DMS53 treated with DMSO at 0.1 percent for 48 hours (cell line): Measurements from ENCODE around the gene SHANK2.
A peak's percentile ranks its signal among the peaks of the same experiment; 100 is the strongest.

ENCODE experiments used
- DNase-seq: peaks from one replicate; lab custom pipeline; 2025; ENCODE audit not compliant: unreplicated experiment; lab: John Stamatoyannopoulos, UW

The SHANK2 gene

DNA sequence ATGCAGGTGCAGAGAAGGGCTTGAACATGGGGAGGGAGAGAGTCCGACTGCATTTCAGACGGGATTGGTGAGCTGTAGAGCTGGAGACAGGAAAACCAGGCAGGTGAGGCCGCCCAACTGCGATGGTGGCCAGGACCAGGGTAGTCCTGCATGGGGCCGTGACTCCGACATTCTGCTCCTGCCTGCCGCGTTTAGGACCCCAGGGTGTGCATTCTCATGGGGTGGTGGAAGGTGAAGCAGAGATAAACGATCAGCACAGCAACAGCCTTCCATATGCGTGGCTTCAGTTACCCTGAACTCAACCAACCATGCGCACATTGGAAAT, 29.3 kb downstream of the SHANK2 start:
- DNase-seq = no peak

DNA sequence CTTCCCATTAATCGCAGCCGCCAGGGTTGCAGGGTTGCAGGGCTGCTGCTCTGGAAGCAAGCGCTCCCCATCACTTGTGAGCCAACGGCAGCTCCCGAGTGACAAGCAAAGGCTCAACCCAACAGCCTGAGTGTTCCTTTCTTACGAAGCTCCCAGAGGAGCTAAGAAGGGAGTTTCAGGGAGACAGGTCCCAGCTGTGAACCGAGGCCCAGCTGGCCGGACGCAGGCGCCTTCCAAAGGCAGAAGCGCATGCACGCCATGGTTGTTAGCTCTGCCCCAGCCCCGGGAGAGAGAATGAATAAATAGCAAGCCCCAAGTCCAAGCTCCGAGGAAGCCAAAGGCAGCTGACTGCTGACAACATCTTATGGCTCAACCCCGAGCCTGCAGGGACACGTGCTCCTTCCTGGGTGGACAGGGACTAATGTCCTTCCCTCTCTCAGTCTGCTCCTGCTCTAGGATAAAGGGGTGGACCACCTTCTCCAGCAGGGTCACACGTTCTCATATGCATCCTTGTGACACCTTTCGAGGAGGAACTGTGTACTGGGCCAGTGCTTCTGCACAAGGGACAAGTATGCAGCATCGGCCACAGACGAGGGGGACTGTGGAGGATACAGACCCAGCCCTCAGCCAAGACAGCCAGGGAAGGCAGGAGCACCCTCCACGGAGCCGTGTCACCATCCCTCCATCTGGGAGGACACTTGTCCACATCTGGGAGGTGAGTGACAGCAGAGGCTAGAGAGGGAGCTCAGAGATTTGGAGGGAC, 29.9 kb downstream of the SHANK2 start:
- DNase-seq = no peak

- no peak for DNase-seq
These were observed 30.6 kb downstream of the SHANK2 start for GRCh38 chr11:71221821-71222220.

GRCh38 chr11:71221201-71221600, 31.2 kb downstream of the SHANK2 start:
- no peak for DNase-seq

DNA sequence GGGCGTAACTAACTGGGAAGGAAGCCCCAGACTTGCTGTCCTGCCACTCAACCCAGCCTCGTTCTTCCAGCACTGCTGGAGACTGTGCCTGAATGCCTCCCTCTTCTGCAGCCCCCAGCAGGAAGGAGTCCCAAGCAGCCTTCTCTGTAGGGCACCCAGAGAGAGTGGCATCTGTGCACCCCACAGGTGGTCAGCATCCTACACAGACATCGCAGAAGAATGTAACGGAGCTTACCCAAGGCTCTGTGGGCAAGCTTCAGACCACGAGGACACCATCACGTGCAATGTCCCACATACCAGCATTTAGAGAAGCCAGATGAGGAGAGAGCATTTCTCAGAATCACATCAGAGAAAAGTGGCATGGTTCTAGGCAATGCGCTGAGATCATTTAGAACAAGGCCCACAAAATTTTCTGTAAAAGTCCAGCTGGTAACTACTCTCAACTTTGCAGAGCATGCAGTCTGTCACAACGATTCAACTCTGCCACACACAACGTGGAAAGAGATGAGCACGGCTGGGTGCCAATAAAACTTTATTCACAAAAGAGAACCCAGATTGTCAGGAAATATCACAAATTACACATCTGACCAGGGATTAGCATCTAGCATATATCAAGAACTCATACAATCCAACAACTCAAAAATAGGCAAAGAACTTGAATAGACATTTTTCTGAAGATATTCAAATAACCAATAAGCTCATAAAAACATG, 33.4 kb downstream of the SHANK2 start:
- no peak for DNase-seq

DNA sequence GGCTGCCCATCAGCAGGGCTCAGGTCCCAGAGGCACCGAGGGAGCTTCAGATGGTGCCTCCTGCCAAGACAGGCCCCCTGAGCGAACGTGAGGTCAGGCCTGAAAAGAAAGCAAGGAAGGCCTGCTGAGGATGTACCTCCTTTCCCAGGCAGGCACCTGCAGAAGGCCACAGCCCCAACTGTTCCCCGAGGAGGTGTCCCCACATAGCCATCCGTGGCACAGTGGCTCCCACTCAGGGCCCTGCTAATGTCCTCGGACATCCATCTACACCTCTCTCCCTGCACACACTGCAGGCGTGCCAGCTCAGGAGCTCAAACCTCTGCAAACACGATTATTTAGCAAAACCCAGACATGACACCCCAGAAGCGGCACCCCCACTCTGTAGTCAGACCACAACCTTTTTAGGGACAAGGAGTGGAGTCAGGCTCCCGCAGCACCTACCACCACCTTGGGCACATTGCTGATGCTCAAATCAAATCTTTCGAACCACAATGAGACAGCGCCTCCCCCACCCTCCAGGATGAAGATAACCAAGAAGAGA, 36.9 kb downstream of the SHANK2 start:
- no peak for DNase-seq

- DNase-seq = no peak
These were observed 37.6 kb downstream of the SHANK2 start for GRCh38 chr11:71214553-71215424.

DNA sequence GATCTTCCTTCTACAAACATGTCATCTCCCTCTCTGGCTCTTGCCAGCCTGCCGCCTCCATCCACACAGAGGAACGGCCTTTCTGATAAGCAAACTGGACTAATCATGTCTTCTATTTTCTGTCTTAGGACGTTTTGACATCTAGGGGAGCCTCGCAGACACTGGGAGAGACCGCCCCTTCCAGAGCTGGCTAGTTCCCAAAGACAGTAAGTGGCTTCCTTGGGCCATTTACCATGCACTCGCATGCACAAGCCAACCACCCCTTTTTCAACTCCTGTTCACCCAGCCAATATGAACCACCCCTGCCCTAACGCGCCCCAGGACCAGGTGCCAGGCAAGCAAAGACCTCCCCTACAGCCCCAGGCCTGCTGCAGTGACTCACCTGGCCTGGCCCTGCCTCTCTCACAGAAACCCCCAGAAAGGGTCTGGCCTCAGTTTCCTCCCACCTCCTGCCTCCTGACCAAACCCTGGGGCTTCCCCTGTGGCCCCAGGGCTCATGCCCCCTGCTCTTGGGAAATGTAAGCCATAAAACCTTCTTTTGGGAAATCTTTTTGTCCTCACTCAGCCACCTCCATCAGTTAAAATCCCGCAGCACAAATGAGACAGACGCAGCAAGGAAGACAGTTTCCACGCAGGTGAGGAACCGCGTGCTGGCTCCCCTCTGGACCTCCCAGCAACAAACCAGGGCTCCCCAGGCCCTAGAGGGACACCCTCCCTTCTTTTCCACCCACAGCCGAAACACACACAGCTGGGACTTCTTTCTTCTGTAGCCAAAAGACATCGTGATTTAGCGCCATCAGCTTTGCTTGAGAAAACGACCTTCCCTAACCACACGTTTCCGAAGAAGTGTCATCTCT, 38.5 kb downstream of the SHANK2 start:
- DNase-seq = no peak

GRCh38 chr11:71212871-71213559, 39.4 kb downstream of the SHANK2 start:
- no peak for DNase-seq

GRCh38 chr11:71211631-71212030, 40.7 kb downstream of the SHANK2 start:
- DNase-seq = no peak

DNA sequence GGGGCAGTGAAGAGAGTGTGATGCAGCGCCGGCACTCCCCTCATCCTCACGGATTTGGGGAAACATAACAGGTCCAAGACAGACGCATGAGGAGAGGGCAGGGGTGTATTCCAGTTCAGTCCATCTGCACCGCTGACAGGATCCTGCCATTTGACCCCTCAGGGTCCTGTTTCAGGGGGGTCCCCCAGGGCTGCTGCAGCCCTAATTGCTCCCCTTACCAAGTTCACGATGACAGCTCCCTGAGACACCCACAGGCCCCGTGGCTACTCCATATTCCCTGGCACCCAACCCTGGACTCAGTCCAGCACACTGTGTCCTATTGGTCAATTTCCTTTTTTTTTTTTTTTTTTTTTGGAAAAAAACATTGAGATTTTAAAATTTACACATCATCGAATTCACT, 41.5 kb downstream of the SHANK2 start:
- DNase-seq = no peak

DNA sequence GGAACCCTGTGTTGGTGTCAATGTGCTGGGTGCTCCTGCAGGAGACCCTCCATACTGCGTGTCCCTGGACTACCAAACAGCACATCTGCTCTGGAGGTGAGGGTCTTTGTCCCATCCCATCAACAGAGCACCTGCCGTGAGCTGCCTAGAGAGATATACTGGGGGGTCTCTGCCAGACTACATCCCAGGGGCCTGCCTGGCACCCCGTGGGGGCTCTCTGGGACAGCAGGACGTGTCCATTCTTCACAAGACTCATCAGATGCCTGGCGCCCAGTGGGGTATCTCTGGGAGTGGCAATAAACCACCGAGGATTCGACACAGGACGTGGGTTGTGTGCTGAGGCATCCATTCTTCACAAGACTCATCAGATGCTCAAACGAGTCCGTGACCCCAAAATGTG, 42.7 kb downstream of the SHANK2 start:
- no peak for DNase-seq

GRCh38 chr11:71209181-71209580, 43.2 kb downstream of the SHANK2 start:
- DNase-seq = no peak

DNA sequence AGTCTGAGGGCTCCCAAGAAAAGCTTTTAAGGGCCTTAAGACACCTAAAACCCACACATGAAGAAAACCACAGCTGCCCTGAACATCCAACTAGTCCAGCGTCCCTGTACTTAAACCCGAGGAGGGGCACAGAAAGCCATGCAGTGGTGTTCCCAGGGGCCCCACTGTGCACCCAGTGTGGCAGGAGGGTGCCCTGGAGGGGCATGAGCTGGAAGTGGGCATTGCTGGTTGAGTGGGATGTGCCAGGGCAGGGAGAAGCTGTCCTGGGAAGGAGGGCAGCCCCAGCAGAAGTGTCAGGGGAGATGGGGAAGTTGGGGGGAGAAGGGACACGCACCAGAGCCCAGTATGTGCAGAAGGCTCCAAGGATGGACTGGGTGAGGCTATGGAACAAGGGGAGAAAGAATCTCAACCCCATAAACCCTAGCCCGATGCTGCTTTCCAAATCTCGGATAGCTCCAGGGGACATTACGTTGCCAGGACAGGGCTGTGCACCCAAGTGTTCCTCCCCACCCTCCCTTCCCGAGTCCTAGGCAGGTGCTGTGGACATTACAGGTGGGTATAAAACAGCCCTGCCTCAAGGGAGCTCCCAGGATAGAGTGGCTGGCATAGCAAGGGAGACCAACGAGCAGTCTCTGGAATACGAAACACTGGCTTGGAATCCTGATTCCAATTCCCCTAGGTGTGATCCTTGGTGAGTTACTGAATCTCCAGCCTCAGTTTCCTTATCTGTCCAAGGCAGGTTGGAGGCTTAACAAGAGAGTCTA, 44.2 kb downstream of the SHANK2 start:
- DNase-seq = no peak

GRCh38 chr11:71207563-71207962, 44.8 kb downstream of the SHANK2 start:
- no peak for DNase-seq

DNA sequence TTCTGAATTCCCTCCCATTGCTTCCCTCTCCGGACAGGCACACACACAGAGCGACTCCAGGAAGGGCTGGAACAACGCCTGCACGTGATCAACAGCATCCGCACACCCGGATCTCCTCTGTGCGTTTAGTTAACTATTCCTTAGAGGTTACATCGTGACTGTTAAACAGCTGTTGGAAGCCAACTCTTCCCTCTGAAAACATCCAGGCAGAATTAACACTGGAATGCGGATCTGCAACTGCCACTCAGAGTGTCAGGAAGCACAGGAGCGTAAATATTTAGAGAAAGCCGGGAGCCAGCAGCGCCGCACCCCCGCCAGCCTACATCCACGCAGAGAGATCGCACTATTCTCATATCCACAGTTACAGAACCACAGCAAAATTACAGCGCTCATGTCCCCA, 46.2 kb downstream of the SHANK2 start:
- peak; percentile 68 for DNase-seq

DNA sequence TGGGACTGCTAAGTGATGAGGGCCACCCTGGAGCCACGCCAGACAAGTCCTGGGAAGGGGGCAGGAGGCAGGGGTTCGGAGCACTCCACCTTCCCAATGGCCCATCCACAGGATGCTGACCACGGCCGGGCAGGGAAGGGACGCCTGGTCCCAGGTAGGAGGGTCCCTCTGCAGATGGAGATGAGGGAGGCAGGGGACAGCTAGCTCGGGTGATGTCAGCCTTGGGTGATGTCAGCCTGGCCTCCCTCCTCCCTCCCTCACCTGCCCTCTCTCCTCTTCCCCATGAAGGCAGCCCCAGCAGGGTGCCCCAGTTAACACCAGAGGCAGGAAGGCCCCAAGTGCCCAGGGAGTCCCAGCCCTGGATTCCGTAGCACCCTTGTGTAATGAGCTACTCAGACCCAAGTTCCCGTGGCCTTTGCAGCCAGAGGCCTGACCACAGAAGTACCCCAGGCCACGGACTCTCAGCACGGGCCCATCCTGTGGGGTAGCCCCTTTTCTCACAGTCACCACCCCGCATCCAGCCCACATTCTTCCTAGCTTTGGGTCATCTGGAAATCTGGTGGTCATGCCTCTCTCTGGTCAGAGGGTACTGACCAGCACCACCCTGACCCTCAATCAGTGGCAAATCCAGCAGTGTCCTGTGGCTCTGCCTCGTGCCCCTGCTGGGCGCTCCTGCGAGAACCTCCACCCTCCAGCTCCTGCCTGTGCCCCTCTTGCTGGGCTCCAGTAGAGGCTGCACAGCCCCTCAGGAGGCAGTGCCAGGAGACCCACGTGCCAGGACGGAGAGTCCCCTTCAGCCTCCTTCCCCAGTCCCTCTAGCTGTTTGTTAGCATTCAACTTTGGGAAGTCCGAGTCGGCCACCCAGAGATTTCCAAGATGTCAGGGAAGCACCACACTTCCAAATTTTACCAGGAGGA, 47.4 kb downstream of the SHANK2 start:
- DNase-seq = no peak

- DNase-seq = no peak
These were observed 48.1 kb downstream of the SHANK2 start for GRCh38 chr11:71204294-71204693.
